Islet of Langerhans (tissue), 1 donor: Measurements from ENCODE around the gene PLA2G4D.
"Not testable (repeated sequence)": the region's sequence is repeated elsewhere in the genome, so short reads cannot be mapped to it uniquely, and the experiment has no call there.

Source experiments
- FAIRE-seq: peaks from one replicate; lab custom pipeline; 2011; peaks lifted over from hg19 to GRCh38; lab: Jason Lieb, UNC

Gene PLA2G4D

GRCh38 chr15:42128476-42128875, 34.1 kb upstream of the PLA2G4D start:
- FAIRE-seq = no peak

DNA sequence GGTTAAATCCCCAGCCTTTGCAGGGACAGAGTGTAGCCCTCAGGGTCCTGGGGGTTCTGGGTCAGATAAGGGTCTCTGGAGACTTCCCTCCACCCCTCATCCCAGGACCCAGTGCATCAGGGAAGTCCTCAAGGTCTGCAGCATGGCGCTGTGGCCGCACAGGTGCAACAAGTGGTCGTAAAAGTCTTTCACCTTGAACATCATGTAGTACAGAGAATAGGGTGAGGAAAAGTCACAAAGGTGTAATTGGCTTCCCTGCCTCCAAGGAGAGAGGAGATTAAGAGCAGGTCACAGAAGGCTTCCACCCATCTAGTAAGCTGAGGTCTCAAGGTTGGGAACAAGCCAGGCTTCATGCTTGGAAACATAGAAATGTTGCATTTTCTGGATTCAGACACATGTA, 29.2 kb upstream of the PLA2G4D start:
- FAIRE-seq = no peak

GRCh38 chr15:42121682-42122081, 27.3 kb upstream of the PLA2G4D start:
- FAIRE-seq = no peak

DNA sequence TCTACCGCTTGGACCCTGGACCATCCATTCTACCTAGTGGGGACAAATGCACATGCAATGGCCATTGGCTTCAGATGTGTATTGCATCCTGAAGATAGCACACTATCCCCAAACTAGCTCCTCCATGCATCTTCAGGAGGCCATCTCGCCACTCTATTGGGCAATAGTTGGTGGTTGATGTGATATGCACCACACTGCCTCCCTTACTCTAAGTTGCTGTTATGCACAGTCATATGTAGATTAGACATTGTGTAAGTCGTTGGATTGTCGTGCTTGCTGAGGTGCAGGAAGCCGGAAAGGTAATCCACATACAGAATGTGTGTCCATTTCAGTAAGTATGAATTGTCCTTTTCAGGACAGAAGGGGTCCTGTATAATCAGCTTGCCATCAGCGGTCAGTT, 26.7 kb upstream of the PLA2G4D start:
- no peak for FAIRE-seq

GRCh38 chr15:42120285-42120684, 25.9 kb upstream of the PLA2G4D start:
- FAIRE-seq = no peak

DNA sequence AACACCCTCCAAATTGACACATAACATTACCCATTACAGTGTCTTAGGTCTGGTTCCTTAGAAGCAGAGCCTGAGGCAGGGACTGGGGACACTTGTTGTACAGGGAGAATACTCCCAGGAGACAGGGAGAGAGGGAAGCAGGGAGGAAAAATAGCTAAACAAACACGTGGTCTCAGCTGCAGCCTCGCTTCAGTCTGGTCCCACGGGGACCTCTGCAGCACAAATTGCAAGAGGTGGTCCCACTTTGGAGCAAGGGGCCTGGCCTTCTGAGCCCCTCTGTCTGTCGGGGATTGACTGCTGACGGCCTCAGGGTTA, 25.0 kb upstream of the PLA2G4D start:
- FAIRE-seq = no peak

DNA sequence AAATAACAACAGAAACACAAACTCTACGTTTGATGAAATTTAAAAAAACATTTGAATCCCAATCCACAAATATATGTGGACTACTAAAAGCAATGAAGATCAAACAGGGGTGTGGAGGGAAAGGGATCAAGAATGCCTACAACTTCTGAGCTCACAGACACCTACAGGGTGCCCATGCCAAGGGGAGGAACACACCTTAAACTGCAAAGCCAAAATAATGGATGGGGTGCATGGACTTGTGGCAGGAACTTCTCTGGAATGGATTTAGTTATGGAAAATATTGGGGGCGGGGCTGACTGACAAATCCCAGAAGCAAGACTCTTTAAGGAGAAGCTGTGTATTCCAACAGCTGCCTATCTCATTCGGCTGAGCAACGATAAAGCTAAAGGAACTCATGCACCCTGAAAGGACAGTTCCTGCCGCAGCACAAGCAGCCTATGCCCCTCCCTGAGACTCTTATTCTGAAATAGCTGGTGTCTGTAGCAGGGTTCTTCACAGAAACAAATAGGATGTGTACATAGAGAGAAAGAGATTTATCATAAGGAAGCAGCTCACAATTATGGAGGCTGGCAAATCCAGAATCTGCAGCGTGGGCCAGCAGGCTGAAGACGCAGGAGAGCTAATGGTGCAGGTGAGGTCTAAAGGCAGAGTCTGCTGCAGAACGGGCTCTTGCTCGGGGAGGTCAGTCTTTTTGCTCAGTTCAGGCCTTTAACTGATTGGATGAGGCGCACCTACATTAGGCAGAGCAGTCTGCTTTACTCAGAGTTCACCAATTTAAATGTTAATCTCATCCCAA, 24.5 kb upstream of the PLA2G4D start:
- FAIRE-seq = no peak

GRCh38 chr15:42111924-42112323, 17.6 kb upstream of the PLA2G4D start:
- no peak for FAIRE-seq

GRCh38 chr15:42110367-42110766, 16.0 kb upstream of the PLA2G4D start:
- FAIRE-seq = no peak

DNA sequence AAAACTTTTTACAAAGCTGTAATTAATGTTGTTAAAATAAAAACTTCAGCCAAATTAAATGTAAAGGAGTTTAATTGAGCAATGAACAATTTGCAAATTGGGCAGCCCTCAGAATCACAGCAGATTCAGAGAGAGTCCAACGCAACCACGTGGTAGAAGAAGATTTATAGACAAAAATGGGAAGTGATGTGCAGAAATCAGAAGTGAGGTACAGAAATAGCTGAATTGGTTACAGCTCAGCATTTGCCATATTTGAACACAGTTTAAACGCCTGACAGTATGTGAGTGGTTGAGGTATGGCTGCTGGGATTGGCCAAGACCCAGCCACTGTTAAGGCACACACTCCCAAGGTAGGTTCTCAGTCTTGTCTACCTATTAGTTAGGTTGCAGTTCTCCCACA, 14.4 kb upstream of the PLA2G4D start:
- no peak for FAIRE-seq

GRCh38 chr15:42108189-42108588, 13.8 kb upstream of the PLA2G4D start:
- no peak for FAIRE-seq

DNA sequence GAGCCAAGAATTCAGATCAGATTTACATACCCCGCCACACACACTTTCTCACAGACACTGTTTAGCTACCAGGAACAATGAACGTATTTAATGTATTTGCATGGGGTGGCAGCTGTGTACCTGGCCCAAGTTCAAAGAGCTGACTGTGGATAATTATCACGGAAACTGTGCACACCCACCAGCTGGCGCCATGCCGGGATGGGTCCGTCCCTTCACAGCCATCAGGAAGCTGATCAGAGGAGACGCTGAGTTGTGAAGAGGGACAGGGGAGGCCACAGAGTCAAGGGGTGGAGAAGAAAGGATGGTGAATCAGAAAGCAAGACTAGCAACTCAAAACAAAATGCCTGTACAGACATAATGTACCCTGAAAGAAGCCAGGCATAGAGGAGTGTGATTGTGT, 13.1 kb upstream of the PLA2G4D start:
- no peak for FAIRE-seq

- FAIRE-seq = no peak
Observed at GRCh38 chr15:42106288-42106687, 11.9 kb upstream of the PLA2G4D start.

DNA sequence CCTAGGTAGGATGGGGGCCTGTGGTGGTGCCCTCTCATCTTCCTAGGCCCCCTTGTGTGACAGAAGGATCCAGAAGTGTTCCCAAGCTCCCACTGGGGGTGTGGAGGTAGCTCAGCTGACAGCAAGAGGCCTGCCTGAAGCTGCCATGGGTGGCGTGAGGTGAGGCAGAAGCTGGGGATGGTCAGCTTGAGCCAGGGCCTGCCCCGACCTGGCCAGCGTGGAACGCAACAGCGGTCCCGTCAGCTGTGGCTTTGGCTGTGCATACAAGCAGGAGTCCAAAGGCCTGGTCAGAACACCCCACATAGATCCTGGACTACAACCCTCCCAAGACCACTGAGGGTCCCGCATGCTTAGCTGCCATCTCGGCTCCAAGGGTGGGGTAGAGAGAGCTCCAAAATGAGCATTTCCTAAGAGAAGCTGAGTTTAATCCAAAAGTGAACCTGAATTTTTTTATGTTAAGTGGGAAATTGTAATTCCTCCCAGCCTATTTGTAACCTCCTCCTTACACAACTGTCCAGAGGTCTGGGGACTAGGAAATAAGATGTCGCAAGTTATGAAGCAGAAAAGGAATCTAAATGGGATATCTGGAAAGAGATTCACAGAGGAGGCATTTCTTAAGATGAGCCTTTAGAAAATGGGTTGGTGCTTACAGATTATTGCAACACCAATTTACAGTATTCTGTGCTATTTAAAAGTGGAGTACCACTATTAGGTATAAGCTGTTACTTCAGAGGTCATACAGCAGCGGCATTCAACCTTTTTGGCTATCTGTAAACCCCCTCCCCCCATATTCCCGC, 9.9 kb upstream of the PLA2G4D start:
- FAIRE-seq = no peak

DNA sequence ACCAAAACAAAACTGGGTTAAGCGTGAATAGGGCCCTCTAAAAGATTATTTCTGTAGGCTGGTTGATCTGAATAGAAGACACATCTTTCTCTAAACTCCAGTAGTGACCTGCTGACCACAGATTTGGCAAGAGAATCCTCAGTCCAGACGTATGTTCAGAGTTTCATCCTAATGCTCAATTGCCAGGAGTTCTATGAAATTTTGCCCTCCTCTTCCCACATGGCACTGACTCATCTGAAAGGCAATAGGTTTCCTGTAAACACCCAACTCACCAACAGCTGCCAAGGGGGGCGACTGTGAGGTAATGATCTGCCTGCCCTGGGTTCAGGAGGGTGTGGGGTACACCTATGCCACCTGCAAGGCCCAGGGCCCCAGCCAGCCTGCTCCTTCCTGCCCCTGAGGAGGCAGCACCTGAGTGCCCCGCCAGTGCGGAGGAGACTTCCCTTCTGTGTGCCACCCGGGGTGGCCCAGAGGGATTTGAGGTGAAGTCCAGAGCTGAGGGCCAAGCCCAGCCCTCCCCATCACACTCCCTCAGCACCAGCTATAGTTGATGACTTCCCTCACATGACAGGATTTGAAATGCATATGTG, 8.4 kb upstream of the PLA2G4D start:
- no peak for FAIRE-seq

GRCh38 chr15:42101861-42102260, 7.5 kb upstream of the PLA2G4D start:
- no peak for FAIRE-seq

GRCh38 chr15:42100021-42100800, 5.8 kb upstream of the PLA2G4D start:
- no peak for FAIRE-seq

- FAIRE-seq = no peak
Observed at GRCh38 chr15:42097018-42097417, 2.7 kb upstream of the PLA2G4D start.

- no peak for FAIRE-seq
Observed at GRCh38 chr15:42093966-42094365, 396 bp downstream of the PLA2G4D start.

DNA sequence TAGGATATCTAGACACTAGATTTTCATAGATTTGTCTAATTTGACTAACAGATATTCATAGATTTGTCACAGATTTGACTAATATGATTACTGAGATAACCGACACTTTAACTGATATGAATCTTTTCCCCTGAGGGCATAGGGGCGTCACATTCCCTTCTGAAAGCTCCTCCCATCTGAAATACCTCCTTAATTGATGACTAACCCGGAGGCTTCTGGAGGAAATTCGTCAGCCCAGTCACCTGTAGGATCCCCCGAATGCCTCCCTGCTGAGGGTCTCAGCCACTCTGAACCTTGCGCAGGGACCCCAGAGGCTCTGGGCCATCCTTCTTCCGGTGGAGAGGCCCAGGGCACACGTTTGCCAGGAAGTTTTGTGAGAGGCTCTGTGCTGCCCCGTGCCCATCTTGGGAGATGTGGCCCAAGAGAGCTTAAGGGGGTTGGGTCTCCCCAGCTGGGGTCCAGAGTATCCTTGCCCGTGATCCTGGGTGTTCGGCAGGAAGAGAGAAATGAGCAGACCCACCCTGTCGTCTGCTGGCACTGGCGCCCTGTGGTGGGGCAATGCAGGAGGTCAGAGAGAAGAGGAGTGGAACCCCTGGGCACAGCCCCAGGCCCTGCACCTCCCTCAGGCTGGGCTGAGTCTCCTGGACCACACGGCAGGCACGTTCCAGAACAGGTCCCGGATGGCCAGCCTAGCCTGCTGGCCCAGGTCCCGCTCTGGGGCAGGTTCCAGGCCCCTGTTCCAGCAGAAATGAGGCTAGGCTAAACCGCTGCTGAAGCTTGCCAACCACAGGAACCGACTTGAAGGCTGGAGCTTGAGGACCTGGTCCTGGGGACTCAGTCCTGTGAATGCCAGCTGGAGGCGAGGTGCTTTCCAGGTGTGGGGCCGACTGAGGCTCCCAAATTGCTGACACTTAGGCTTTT, 1.7 kb downstream of the PLA2G4D start:
- no peak for FAIRE-seq

DNA sequence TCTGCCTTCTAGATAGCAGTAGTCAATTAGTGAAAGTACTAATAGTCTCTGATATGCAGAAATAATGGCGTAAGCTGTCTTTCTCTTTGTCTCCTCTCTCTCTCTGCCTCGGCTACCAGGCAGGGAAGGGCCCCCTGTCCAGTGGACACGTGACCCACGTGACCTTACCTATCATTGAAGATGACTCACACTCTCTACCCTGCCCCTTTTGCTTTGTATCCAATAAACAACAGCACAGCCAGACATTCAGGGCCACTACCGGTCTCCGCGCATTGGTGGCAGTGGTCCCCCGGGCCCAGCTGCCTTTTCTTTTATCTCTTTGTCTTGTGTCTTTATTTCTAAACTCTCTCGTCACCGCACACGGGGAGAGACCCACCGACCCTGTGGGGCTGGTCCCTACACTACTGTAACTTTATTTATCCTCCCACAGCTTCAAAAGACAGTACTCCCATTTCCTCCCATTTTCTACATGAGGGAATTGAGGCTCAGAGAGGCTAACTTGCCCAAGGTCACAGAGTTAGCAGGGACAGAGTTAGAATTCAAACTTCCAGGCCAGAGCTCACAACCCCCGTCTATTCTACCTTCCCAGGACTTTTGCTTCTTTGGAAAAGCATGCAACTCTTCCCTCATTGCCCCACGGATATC, 2.5 kb downstream of the PLA2G4D start:
- FAIRE-seq = not testable (repeated sequence)
